ENCODE measurements around the gene VSX1. TPM values are rescaled to one million over a fixed set of nuclear protein-coding genes. Genes with fewer than 3 reads are reported as not detected.

VSX1 gene
- total and polyA plus RNA-seq, 9 of the 15 experiments (the other 6 are each of a cell fraction or from before 2014, with no cell fraction given) = not detected

- no peak for TF ChIP-seq KDM1A (IDR thresholded peaks at IDR 0.05)
Observed at GRCh38 chr20:25058051-25058846, 23.7 kb downstream of the VSX1 start, which contains the start of gene ACSS1 (continued).

- no peaks in the 10 kb centered on the region; the same call in 1 of the 2 replicates for H4K20me1 ChIP-seq (replicated peaks; ENCODE audit: control insufficient read depth, insufficient read depth, low read length)
- in situ Hi-C loops (cut with MboI) (no loop called here), intact Hi-C loops (cut with micrococcal nuclease) (no loop called here)
- no peak overlapping the region for H3K4me2 ChIP-seq (ENCODE audit: insufficient read depth, low read length)
- no peak for ATAC-seq
- H2AFZ ChIP-seq (ENCODE audit: low read depth, low read length) = no peak overlapping the region
- no peak overlapping the region for H3K27ac ChIP-seq (ENCODE audit: extremely low read depth, low read depth, low read length)
- FAIRE-seq = no peak
- H3K79me2 ChIP-seq (ENCODE audit: control insufficient read depth, insufficient read depth, low read length) = no peaks in the 10 kb centered on the region
- POLR2A ChIA-PET = interaction anchor here (0.5 kb wide), 1 partner anchor 703 kb away, joined by 3 read pairs; no protein-coding TSS in a partner anchor
- H3K4me3 ChIP-seq = no peak overlapping the region
- H3K36me3 ChIP-seq (ENCODE audit: control insufficient read depth, insufficient read depth, low read length) = no peaks in the 10 kb centered on the region
- no peaks in the 10 kb centered on the region for H3K9me3 ChIP-seq (replicated peaks; ENCODE audit: control insufficient read depth, insufficient read depth, low read depth, low read length)
- no peaks in the 10 kb centered on the region for H3K9me1 ChIP-seq (ENCODE audit: control insufficient read depth, insufficient read depth, low read length)
- peak in 2 of 4 experiments; percentile 27 to 31 for DNase-seq (ENCODE audit: extremely low read depth in 1 of 4, low spot score in 3 of 4)
- H3K9ac ChIP-seq (ENCODE audit: insufficient read depth in 1 of 2, low read depth in 2 of 2, low read length in 2 of 2) = no peak overlapping the region
- CTCF ChIA-PET (ENCODE audit: low intra/inter-chr PET ratio) = interaction anchor here (0.6 kb wide), 1 partner anchor 324 kb away, joined by 3 read pairs; no protein-coding TSS in a partner anchor
- no peak for TF ChIP-seq NR0B1 (IDR thresholded peaks at IDR 0.05; ENCODE audit: partially characterized antibody)
- TF ChIP-seq CREBBP (IDR thresholded peaks at IDR 0.05; ENCODE audit: low read depth, low read length) = no peak
- no peak for TF ChIP-seq PHF8 (IDR thresholded peaks at IDR 0.05; ENCODE audit: borderline replicate concordance, low read length)
- TF ChIP-seq CREB1 (IDR thresholded peaks at IDR 0.05) = no peak
- no peak for TF ChIP-seq CREB1 (CRISPR knock-in tag; IDR thresholded peaks at IDR 0.05)
- TF ChIP-seq NFE2L1 (tag; IDR thresholded peaks at IDR 0.05; ENCODE audit: borderline replicate concordance, low read depth) = no peak
- TF ChIP-seq E2F4 (CRISPR knock-in tag; IDR thresholded peaks at IDR 0.05; ENCODE audit: low read depth) = no peak
- no peak for TF ChIP-seq ZNF274 (IDR thresholded peaks at IDR 0.05; ENCODE audit: borderline replicate concordance, low read depth, low read length)
- TF ChIP-seq SNRNP70 (optimal IDR thresholded peaks at IDR 0.05; ENCODE audit: low read depth, low read length) = no peak
- no peak for TF ChIP-seq RAD21 (CRISPR knock-in tag; conservative IDR thresholded peaks at IDR 0.05 in 1 of 2, IDR thresholded peaks at IDR 0.05 in 1 of 2)
- TF ChIP-seq MIER1 (IDR thresholded peaks at IDR 0.05; ENCODE audit: low read depth) = no peak
- TF ChIP-seq RBM34 (IDR thresholded peaks at IDR 0.05; ENCODE audit: borderline replicate concordance, insufficient read depth, low read length) = no peak
- H3K27me3 ChIP-seq (ENCODE audit: control insufficient read depth in 2 of 2, insufficient read depth in 2 of 2, low read length in 2 of 2) = peaks cover 0 to 33% of the 10 kb centered on the region in 2 experiments; a peak in 3 of 5 replicates
- BruUV-seq (replicated peaks) = no TSS peak
- peaks cover 7 to 24% of the 10 kb centered on the region in 2 experiments; a peak in 4 of 5 replicates for H3K4me1 ChIP-seq (replicated peaks in 1 of 2; ENCODE audit: control insufficient read depth in 2 of 2, insufficient read depth in 2 of 2, low read length in 2 of 2)
- 16% methylated on average over 14 of the region's 86 CpGs for WGBS (ENCODE audit: insufficient coverage, low coverage, missing lambda C conversion rate)
Observed at GRCh38 chr20:25057234-25058050, 24.5 kb downstream of the VSX1 start.

Measured in K562 (cell line).